Neural cell (in vitro differentiated cells): Measurements from ENCODE around the gene HDGFL3.
"Not testable (repeated sequence)": the region's sequence is repeated elsewhere in the genome, so short reads cannot be mapped to it uniquely, and the experiment has no call there.

Experiments used
- CTCF ChIP-seq: fragments of 450-650 bp; IDR thresholded peaks from 2 replicates; pipeline ENCODE4 v1.5.1; 2014; ENCODE audit warnings: antibody characterized with exemption, mild to moderate bottlenecking, moderate library complexity; ENCODE audit not compliant: poor library complexity, severe bottlenecking
- EP300 ChIP-seq: fragments of 450-650 bp; conservative IDR thresholded peaks from 2 replicates; pipeline ENCODE4 v1.6.1; 2014; ENCODE audit warnings: antibody characterized with exemption, mild to moderate bottlenecking, moderate library complexity; ENCODE audit not compliant: poor library complexity, severe bottlenecking
- EZH2 ChIP-seq: fragments of 200-600, 300-800 bp; shearing (Covaris generic), sonication (generic); IDR thresholded peaks from 2 replicates; pipeline ENCODE4 v1.6.1; 2014; ENCODE audit warnings: antibody characterized with exemption, low read length, borderline replicate concordance, mild to moderate bottlenecking; ENCODE audit not compliant: insufficient read depth, poor library complexity, severe bottlenecking
- POLR2AphosphoS5 ChIP-seq: IDR thresholded peaks from 2 replicates; pipeline ENCODE4 v1.6.1; 2012
- SMC3 ChIP-seq: fragments of 450-650 bp; conservative IDR thresholded peaks from 2 replicates; pipeline ENCODE4 v1.6.1; 2014; ENCODE audit warnings: antibody characterized with exemption, mild to moderate bottlenecking, moderate library complexity; ENCODE audit not compliant: poor library complexity

GRCh38 chr15:83221781-83222180, 14.2 kb upstream of the HDGFL3 start:
- not testable (repeated sequence) for TF ChIP-seq EZH2, CTCF, SMC3, POLR2AphosphoS5, EP300
